WERI-Rb-1 (cell line): ENCODE measurements around the gene FOXP4.
"Not testable (repeated sequence)": the region's sequence is repeated elsewhere in the genome, so short reads cannot be mapped to it uniquely, and the experiment has no call there.

ENCODE experiments used
- DNase-seq: peaks from one replicate; pipeline ENCODE4 v3.0.0-alpha.2; 2020
- H3K27ac ChIP-seq: fragments of 250-450 bp; sonication (Bioruptor Pico); 2 replicates; pipeline ENCODE4 v1.5.1; 2020; ENCODE audit warnings: mild to moderate bottlenecking, moderate library complexity
- H3K27me3 ChIP-seq: fragments of 250-450 bp; sonication (Bioruptor Pico); 2 replicates; pipeline ENCODE4 v1.5.1; 2021; ENCODE audit warnings: mild to moderate bottlenecking, low read depth, moderate library complexity; ENCODE audit not compliant: insufficient read depth, severe bottlenecking
- H3K36me3 ChIP-seq: fragments of 250-450 bp; sonication (Bioruptor Pico); 2 replicates; pipeline ENCODE4 v1.5.1; 2020; ENCODE audit warnings: mild to moderate bottlenecking, moderate library complexity
- H3K4me3 ChIP-seq: 2 replicates; pipeline ENCODE4 v1.5.1; 2011; ENCODE audit warnings: low read depth, mild to moderate bottlenecking, control low read depth, low read length
- H3K9me3 ChIP-seq: fragments of 250-450 bp; sonication (Bioruptor Pico); 2 replicates; pipeline ENCODE4 v1.5.1; 2021; ENCODE audit warnings: mild to moderate bottlenecking, moderate library complexity; ENCODE audit not compliant: severe bottlenecking
- CTCF ChIP-seq: IDR thresholded peaks from 2 replicates; pipeline ENCODE4 v1.5.1; 2011; ENCODE audit warnings: low read depth, mild to moderate bottlenecking, control low read depth, inconsistent platforms, low read length

Gene FOXP4

GRCh38 chr6:41615311-41615710 lies 69.1 kb downstream of the FOXP4 start:
- Histone ChIP-seq H3K4me3 (no peak overlapping the region), H3K36me3 (no peaks in the 10 kb centered on the region), H3K27me3 (no peaks in the 10 kb centered on the region), H3K27ac (no peak overlapping the region), H3K9me3 (peaks cover 13% of the 10 kb centered on the region)
- TF ChIP-seq CTCF, result no peak
- DNase-seq, result no peak

GRCh38 chr6:41618598-41618997 lies 72.4 kb downstream of the FOXP4 start:
- H3K27ac ChIP-seq, result no peak overlapping the region
- TF ChIP-seq CTCF, result no peak
- H3K27me3 ChIP-seq, result no peaks in the 10 kb centered on the region
- no peaks in the 10 kb centered on the region for H3K36me3 ChIP-seq
- DNase-seq, result no peak
- H3K4me3 ChIP-seq, result no peak overlapping the region
- H3K9me3 ChIP-seq, result peaks cover 9% of the 10 kb centered on the region

- not testable (repeated sequence) for H3K9me3 ChIP-seq, H3K4me3 ChIP-seq, H3K36me3 ChIP-seq, H3K27me3 ChIP-seq, H3K27ac ChIP-seq, DNase-seq
These were observed 73.0 kb downstream of the FOXP4 start for GRCh38 chr6:41619193-41619592.

- Histone ChIP-seq H3K36me3 (no peaks in the 10 kb centered on the region), H3K27ac (no peak overlapping the region), H3K27me3 (no peaks in the 10 kb centered on the region), H3K4me3 (no peak overlapping the region), H3K9me3 (peaks cover 5% of the 10 kb centered on the region)
- no peak for DNase-seq
- TF ChIP-seq CTCF, result no peak
These were observed 75.2 kb downstream of the FOXP4 start for GRCh38 chr6:41621367-41621766.

- TF ChIP-seq CTCF, result no peak
- Histone ChIP-seq H3K27me3 (no peaks in the 10 kb centered on the region), H3K27ac (no peak overlapping the region), H3K4me3 (no peak overlapping the region), H3K9me3 (peaks cover 5% of the 10 kb centered on the region), H3K36me3 (no peaks in the 10 kb centered on the region)
- DNase-seq, result no peak
These were observed 75.6 kb downstream of the FOXP4 start for GRCh38 chr6:41621802-41622201.

GRCh38 chr6:41622206-41622988 lies 76.2 kb downstream of the FOXP4 start:
- H3K36me3 ChIP-seq, result no peaks in the 10 kb centered on the region
- H3K9me3 ChIP-seq, result peaks cover 5% of the 10 kb centered on the region
- H3K27ac ChIP-seq, result no peak overlapping the region
- no peaks in the 10 kb centered on the region for H3K27me3 ChIP-seq
- TF ChIP-seq CTCF, result no peak
- no peak overlapping the region for H3K4me3 ChIP-seq
- DNase-seq, result no peak
